NCI-H460 (cell line): ENCODE data around the gene MAD1L1. TPM values are rescaled to one million over a fixed set of nuclear protein-coding genes. Genes with fewer than 3 reads are reported as not detected.

Experiments
- DNase-seq: peaks from one replicate; pipeline ENCODE4 v3.0.0-alpha.2; 2016; ENCODE audit warnings: low read depth; ENCODE audit errors: extremely low read depth
- total RNA-seq: library from RNA; depleted of rRNA; stranded (reverse); fragments of >200 nt; shearing (Covaris generic); gene quantifications from 2 replicates; pipeline ENCODE4 v1.2.3, GENCODE V29; 2014

The MAD1L1 gene
- total RNA-seq, 1 experiment from 2014 or later: 25.9 TPM

- no peak for DNase-seq
Measured at GRCh38 chr7:2182461-2182860, 50.3 kb downstream of the MAD1L1 start.

- DNase-seq: no peak
Measured at GRCh38 chr7:2181077-2181854, 51.5 kb downstream of the MAD1L1 start.

GRCh38 chr7:2180081-2180480 is 52.7 kb downstream of the MAD1L1 start:
- no peak for DNase-seq

GRCh38 chr7:2175514-2175913 is 57.2 kb downstream of the MAD1L1 start:
- DNase-seq: no peak

- no peak for DNase-seq
Measured at GRCh38 chr7:2175091-2175490, 57.7 kb downstream of the MAD1L1 start.

- DNase-seq: no peak
Measured at GRCh38 chr7:2173189-2173827, 59.4 kb downstream of the MAD1L1 start.

GRCh38 chr7:2172311-2173188 is 60.2 kb downstream of the MAD1L1 start:
- DNase-seq: no peak

GRCh38 chr7:2171855-2172254 is 60.9 kb downstream of the MAD1L1 start:
- DNase-seq: no peak

GRCh38 chr7:2170576-2171521 is 61.9 kb downstream of the MAD1L1 start:
- no peak for DNase-seq

- DNase-seq: no peak
Measured at GRCh38 chr7:2169923-2170575, 62.7 kb downstream of the MAD1L1 start.

- DNase-seq: no peak
Measured at GRCh38 chr7:2168615-2169311, 64.0 kb downstream of the MAD1L1 start.

- DNase-seq: no peak
Measured at GRCh38 chr7:2166625-2167280, 66.0 kb downstream of the MAD1L1 start.

- DNase-seq: no peak
Measured at GRCh38 chr7:2165610-2166594, 66.8 kb downstream of the MAD1L1 start.

GRCh38 chr7:2165239-2165609 is 67.5 kb downstream of the MAD1L1 start:
- no peak for DNase-seq

- no peak for DNase-seq
Measured at GRCh38 chr7:2164646-2165045, 68.1 kb downstream of the MAD1L1 start.

- DNase-seq: no peak
Measured at GRCh38 chr7:2163600-2164555, 68.9 kb downstream of the MAD1L1 start.
